Gastroesophageal sphincter (tissue), 4 donors: ENCODE results near the gene USP47. TPM values are rescaled to one million over a fixed set of nuclear protein-coding genes. Genes with fewer than 3 reads are reported as not detected.

ENCODE experiments used
- ATAC-seq: fragments of 150-250 bp; one replicate; pipeline ENCODE4 v1.9.1; 2016; ENCODE audit warnings: mild to moderate bottlenecking, moderate library complexity
- H3K27ac ChIP-seq, 4 donors: fragments of 200-600 bp; sonication (generic) in 3 of 4; 1 replicate in 3 of 4; 2 replicates in 1 of 4; pipeline ENCODE4 v1.5.1; 2016 to 2019
- H3K27me3 ChIP-seq: fragments of 200-600 bp; sonication (generic); one replicate; pipeline ENCODE4 v1.5.1; 2019
- H3K36me3 ChIP-seq, 2 donors: fragments of 200-600 bp; sonication (generic); one replicate each; pipeline ENCODE4 v1.5.1; 2019; ENCODE audit warnings: control low read depth in 1 of 2
- H3K4me1 ChIP-seq, 3 donors: fragments of 200-600 bp; sonication (generic); 1 replicate in 2 of 3; 2 replicates in 1 of 3; pipeline ENCODE4 v1.5.1; 2016 to 2019; ENCODE audit warnings: control low read depth in 2 of 3
- H3K4me3 ChIP-seq, 2 donors: fragments of 200-600 bp; sonication (generic); one replicate each; pipeline ENCODE4 v1.5.1; 2019; ENCODE audit warnings: mild to moderate bottlenecking in 1 of 2, moderate library complexity in 1 of 2
- H3K9me3 ChIP-seq, 3 donors: fragments of 200-600 bp; sonication (generic); one replicate each; pipeline ENCODE4 v1.5.1; 2017 to 2019; ENCODE audit warnings: control low read depth in 2 of 3
- EP300 ChIP-seq: sonication (generic); formaldehyde crosslinking; IDR thresholded peaks from one replicate; pipeline ENCODE4 v1.6.1; 2017; ENCODE audit warnings: antibody characterized with exemption, mild to moderate bottlenecking
- POLR2A ChIP-seq, 2 donors: fragments of 450-650 bp; IDR thresholded peaks; one replicate each; pipeline ENCODE4 v1.6.1; 2017; ENCODE audit warnings: antibody characterized with exemption in 2 of 2, mild to moderate bottlenecking in 2 of 2, moderate library complexity in 1 of 2
- POLR2AphosphoS5 ChIP-seq: sonication (generic); formaldehyde crosslinking; IDR thresholded peaks from one replicate; pipeline ENCODE4 v1.6.1; 2017; ENCODE audit warnings: antibody characterized with exemption
- WGBS, 2 donors: methylation state at CpG; one replicate each; pipeline ENCODE4 v1.1.5; 2018; ENCODE audit warnings: low coverage in 1 of 2; 5-methylcytosine and 5-hydroxymethylcytosine counted together
- total RNA-seq, 4 donors: library from RNA; depleted of rRNA; stranded (reverse); fragments of >200 nt; gene quantifications; one replicate each; pipeline ENCODE4 v1.1.0, GENCODE V29; 2016
- TF ChIP-seq, protein P1 (sequence below), 4 experiments: fragments of 200-600 bp in 2 of 4; fragments of 450-650 bp in 2 of 4; sonication (generic) in 1 of 4; IDR thresholded peaks; one replicate each; pipeline ENCODE4 v1.5.1; 2017 to 2019; ENCODE audit warnings: antibody characterized with exemption in 4 of 4, mild to moderate bottlenecking in 2 of 4, moderate library complexity in 2 of 4

USP47 gene
- total RNA-seq, 4 donors from 2014 or later, result 84.7 to 156 (median 115) TPM

GRCh38 chr11:11937433-11937832 lies 95.7 kb downstream of the USP47 start:
- peaks cover 2 to 73% of the 10 kb centered on the region in 2 donors for H3K36me3 ChIP-seq
- H3K27me3 ChIP-seq, result no peaks in the 10 kb centered on the region
- no peaks in the 10 kb centered on the region for H3K9me3 ChIP-seq
- 62 to 69% methylated on average over 3 of the region's 3 CpGs for WGBS, 2 donors
- TF ChIP-seq, protein P1, sequence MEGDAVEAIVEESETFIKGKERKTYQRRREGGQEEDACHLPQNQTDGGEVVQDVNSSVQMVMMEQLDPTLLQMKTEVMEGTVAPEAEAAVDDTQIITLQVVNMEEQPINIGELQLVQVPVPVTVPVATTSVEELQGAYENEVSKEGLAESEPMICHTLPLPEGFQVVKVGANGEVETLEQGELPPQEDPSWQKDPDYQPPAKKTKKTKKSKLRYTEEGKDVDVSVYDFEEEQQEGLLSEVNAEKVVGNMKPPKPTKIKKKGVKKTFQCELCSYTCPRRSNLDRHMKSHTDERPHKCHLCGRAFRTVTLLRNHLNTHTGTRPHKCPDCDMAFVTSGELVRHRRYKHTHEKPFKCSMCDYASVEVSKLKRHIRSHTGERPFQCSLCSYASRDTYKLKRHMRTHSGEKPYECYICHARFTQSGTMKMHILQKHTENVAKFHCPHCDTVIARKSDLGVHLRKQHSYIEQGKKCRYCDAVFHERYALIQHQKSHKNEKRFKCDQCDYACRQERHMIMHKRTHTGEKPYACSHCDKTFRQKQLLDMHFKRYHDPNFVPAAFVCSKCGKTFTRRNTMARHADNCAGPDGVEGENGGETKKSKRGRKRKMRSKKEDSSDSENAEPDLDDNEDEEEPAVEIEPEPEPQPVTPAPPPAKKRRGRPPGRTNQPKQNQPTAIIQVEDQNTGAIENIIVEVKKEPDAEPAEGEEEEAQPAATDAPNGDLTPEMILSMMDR (IDR thresholded peaks at IDR 0.05), result no peak
- TF ChIP-seq POLR2A (IDR thresholded peaks at IDR 0.05) (no peak), POLR2AphosphoS5 (no peak), EP300 (no peak)
- no peak overlapping the region for H3K27ac ChIP-seq
- ATAC-seq, result no peak
- no peaks in the 10 kb centered on the region for H3K4me1 ChIP-seq
- H3K4me3 ChIP-seq, result no peak overlapping the region

DNA sequence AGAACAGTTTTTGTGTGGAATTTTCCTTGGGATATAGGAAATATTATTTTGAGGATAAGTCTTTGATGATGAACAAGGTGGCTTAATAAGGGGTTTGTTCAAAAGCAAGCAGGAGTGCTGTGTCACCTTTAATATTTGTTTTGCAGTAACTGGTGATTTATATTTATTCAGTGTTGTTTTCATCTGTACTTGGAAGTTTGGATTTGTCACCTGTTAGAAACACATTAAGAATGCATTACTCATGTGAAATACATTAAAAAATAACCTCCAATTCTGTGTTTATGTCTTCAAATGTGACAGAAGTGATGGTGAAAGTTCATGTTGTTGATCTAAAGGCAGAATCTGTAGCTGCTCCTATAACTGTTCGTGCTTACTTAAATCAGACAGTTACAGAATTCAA lies 96.2 kb downstream of the USP47 start:
- Histone ChIP-seq H3K27ac (no peak overlapping the region), H3K4me1 (no peaks in the 10 kb centered on the region), H3K27me3 (no peaks in the 10 kb centered on the region), H3K36me3 (peaks cover 2 to 77% of the 10 kb centered on the region in 2 donors), H3K4me3 (no peak overlapping the region), H3K9me3 (no peaks in the 10 kb centered on the region)
- ATAC-seq, result no peak
- WGBS, 2 donors, result 86 to 100% methylated on average over 1 of the region's 1 CpG
- no peak for TF ChIP-seq POLR2AphosphoS5
- no peak for TF ChIP-seq EP300

- Histone ChIP-seq H3K4me1 (no peaks in the 10 kb centered on the region), H3K27ac (no peak overlapping the region), H3K4me3 (no peak overlapping the region), H3K36me3 (peaks cover 3 to 73% of the 10 kb centered on the region in 2 donors), H3K9me3 (no peaks in the 10 kb centered on the region), H3K27me3 (no peaks in the 10 kb centered on the region)
- TF ChIP-seq EP300, result no peak
- TF ChIP-seq POLR2A (IDR thresholded peaks at IDR 0.05), result no peak
- TF ChIP-seq, protein P1 (IDR thresholded peaks at IDR 0.05), result no peak
- TF ChIP-seq POLR2AphosphoS5, result no peak
- ATAC-seq, result no peak
Observed at GRCh38 chr11:11940551-11940950, 98.8 kb downstream of the USP47 start.

DNA sequence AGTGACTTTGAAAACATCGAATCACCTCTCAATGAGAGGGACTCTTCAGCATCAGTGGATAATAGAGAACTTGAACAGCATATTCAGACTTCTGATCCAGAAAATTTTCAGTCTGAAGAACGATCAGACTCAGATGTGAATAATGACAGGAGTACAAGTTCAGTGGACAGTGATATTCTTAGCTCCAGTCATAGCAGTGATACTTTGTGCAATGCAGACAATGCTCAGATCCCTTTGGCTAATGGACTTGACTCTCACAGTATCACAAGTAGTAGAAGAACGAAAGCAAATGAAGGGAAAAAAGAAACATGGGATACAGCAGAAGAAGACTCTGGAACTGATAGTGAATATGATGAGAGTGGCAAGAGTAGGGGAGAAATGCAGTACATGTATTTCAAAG lies 100.9 kb downstream of the USP47 start:
- H3K36me3 ChIP-seq, result peaks cover 3 to 59% of the 10 kb centered on the region in 2 donors
- TF ChIP-seq, protein P1 (IDR thresholded peaks at IDR 0.05), result no peak
- no peak for TF ChIP-seq POLR2AphosphoS5
- no peak for TF ChIP-seq POLR2A (IDR thresholded peaks at IDR 0.05)
- no peak for TF ChIP-seq EP300
- ATAC-seq, result no peak
- 77 to 82% methylated on average over 3 of the region's 3 CpGs for WGBS, 2 donors
- H3K27ac ChIP-seq, result no peak overlapping the region
- no peak overlapping the region for H3K4me3 ChIP-seq
- no peaks in the 10 kb centered on the region for H3K4me1 ChIP-seq
- H3K9me3 ChIP-seq, result no peaks in the 10 kb centered on the region
- no peaks in the 10 kb centered on the region for H3K27me3 ChIP-seq

GRCh38 chr11:11944444-11944843 lies 102.7 kb downstream of the USP47 start:
- Histone ChIP-seq H3K4me3 (no peak overlapping the region), H3K27ac (no peak overlapping the region), H3K36me3 (peaks cover 3 to 57% of the 10 kb centered on the region in 2 donors), H3K9me3 (no peaks in the 10 kb centered on the region), H3K27me3 (no peaks in the 10 kb centered on the region), H3K4me1 (no peaks in the 10 kb centered on the region)
- 92 to 96% methylated on average over 5 of the region's 5 CpGs for WGBS, 2 donors
- ATAC-seq, result no peak
- TF ChIP-seq, protein P1 (IDR thresholded peaks at IDR 0.05), result no peak
- TF ChIP-seq POLR2A (IDR thresholded peaks at IDR 0.05) (no peak), EP300 (no peak), POLR2AphosphoS5 (no peak)
